HG02885 (cell line): ENCODE measurements around the gene XPO6.

Source experiments
- ATAC-seq: cut with Tn5 transposase; IDR thresholded peaks from one replicate; pipeline ENCODE4 v1.9.1; 2021; ENCODE audit warnings: mild to moderate bottlenecking; ENCODE audit not compliant: unreplicated experiment, poor library complexity

Gene XPO6

GRCh38 chr16:28072087-28072486 is 139.7 kb downstream of the XPO6 start:
- ATAC-seq = no peak

DNA sequence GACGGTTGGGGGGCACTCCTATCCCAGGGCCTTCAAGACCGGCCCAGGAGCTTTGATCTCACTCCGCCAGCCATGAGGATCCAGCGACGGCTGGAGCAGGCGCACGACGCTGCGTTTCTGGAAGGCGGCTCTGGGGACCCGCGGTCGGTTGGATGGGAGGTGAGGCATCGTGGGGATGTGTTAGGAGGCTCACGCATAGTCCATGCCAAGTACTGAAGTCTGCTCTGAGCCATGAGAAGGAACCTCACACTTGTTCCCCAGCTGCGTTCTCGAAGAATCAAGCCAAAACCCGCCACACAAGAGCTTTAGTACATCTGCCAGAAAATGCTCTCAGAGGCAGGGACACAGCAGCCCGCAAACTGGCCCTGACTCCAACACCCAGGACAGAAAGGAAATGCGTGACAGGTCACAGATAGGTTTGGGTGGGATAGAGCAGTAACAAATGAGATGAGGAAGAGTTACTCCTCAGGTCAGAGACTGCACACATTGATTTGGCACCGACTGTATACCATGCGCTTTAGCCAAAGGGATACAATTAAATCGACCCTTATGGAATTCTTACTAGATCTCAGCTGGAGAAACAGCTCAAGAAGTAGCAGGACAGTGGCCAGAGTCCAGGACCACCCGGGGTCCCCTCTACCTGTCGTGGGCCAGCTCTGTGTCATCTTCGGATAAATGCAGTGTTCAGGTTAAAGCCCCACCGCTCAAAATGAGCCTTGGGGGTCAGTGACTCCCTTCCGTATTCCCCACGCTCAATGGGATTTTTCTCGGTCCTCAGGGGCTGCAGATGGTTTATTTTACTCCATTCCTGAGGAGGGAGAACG is 141.6 kb downstream of the XPO6 start:
- no peak for ATAC-seq

DNA sequence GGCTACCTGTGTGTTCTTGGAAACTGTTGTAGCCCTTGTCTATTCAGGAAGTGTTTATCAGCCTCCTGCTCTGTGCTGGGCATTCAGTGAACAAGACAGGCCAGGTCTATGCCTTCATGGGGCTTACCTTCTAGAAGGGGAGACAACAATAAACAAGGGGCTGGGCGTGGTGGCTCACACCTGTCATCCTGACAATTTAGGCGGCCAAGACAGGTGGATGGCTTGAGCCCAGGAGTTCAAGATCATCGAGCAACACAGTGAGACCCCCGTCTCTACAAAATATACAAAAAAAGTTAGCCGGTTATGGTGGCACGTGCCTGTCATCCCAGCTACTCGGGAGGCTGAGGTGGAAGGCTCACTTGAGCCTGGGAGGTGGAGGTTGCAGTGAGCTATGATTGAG is 142.8 kb downstream of the XPO6 start:
- no peak for ATAC-seq

GRCh38 chr16:28067604-28068379 is 144.0 kb downstream of the XPO6 start:
- no peak for ATAC-seq

- no peak for ATAC-seq
Observed at GRCh38 chr16:28064706-28065249, 147.0 kb downstream of the XPO6 start.

DNA sequence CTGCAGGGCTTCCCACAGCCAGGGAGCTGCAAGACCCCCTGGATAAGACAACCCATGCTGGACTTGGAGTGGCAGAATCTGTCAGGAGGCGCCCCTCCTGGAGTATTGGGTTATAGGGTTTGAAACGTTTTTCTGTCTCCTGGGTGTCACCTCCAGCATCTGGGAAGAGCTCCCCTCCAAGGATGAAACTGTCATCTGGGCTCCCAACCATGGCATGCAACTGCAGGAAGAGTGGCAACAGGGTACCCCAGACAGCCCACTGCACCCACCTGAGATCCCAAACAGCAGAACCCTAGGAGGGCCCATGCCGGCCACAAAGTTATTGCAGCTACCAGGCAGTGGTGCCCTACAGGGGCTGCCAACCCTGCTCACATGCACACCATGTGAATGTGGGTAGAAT is 147.6 kb downstream of the XPO6 start:
- ATAC-seq = no peak

DNA sequence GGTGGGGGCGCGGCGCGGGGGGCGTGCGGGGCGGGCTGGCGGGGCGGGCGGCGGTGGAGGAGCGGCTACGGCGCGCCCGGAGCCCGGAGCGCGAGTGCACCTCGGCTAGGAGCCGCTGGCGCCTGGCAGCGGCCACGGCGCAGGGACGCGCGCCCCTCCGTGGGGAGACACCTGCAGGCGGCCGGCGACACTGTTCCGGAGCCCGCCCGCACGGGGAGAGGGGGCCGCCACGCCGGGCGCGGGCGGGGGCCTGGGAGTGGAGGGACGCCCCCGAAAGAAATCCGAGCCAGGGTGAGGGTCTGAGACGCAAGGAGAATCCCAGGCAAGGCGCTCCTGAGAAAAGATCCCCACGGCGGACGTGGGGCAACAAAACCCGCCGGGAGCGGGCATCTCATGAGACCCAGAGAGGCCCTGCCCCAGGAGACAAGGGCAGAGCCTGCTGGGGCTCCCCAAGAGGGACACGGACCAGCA is 148.1 kb downstream of the XPO6 start, which contains the start of gene GSG1L:
Gene GSG1L (minus strand): TSS at position 124 of the 471 bp plus-strand sequence. CDS start 290 bp downstream, outside the sequence.
- no peak for ATAC-seq

DNA sequence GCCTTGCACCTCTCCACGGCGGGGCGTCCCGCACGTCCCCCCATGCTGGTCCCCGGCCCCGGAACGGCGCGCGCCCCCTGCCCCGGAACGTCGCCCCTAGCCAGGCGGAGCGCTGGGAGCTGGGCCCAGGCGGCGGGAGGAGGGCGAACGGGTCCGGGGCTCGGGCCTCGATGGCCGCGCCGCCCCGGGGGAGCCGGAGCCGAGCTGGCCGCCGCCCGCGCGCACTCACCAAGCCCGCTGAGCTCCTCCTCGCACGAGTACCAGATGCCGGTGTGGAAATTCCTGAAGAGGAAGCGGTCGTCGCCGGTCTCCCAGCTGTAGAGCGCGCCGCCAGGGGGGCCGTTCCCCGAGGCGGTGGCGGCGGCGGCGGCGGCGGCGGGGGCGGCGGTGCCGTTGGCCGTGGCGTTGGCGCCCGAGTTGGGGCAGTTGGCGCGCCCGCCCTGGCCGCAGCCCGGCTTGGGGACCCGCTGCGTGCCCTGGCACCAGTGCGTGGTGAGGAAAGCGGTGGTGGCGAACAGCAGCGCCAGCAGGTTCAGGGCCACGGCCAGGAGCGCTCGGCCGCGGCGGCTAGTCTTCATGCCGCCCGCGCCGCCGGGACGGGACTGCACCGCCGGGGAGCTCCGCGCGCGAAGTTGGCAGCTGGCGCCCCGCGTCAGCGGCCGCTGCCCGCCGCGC is 148.8 kb downstream of the XPO6 start:
- ATAC-seq = no peak

GRCh38 chr16:28062261-28062846 is 149.4 kb downstream of the XPO6 start:
- ATAC-seq = no peak

DNA sequence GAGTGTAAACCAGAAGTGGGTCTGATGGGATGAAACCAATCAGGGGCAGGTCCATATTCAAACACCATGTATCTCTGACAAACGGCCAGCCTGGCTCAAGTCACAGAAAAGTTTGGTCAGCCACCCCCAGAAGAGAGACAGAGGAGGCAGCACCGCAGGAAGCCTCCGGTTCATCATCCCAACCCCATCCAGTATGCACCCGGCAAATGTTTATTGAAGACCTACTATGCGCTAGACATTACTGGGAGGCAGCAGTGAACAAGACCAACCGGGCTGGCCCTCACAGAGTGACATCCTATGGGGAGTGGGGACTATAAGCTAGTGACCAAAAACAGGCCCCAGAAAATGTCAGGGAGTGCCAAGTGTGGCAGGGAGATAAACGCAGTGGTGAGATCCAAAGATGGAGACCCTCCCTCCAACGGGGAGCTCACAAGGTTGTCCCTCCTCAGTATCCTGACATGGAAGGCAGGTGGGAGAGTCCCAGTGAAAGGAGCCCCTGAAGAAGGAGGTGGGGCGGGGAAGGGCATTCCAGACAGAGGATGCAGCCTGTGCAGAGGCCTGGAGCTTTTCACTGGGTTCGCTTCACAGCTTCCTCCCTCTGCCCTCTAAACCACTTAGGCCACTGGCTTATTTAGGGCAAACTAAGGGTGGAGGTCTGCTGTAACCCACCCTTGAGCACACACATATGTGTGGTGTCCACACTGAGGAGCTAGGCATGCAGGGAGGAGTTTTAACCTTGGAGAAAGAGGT is 150.2 kb downstream of the XPO6 start:
- ATAC-seq = no peak

- no peak for ATAC-seq
Observed at GRCh38 chr16:28059841-28060575, 151.8 kb downstream of the XPO6 start.

DNA sequence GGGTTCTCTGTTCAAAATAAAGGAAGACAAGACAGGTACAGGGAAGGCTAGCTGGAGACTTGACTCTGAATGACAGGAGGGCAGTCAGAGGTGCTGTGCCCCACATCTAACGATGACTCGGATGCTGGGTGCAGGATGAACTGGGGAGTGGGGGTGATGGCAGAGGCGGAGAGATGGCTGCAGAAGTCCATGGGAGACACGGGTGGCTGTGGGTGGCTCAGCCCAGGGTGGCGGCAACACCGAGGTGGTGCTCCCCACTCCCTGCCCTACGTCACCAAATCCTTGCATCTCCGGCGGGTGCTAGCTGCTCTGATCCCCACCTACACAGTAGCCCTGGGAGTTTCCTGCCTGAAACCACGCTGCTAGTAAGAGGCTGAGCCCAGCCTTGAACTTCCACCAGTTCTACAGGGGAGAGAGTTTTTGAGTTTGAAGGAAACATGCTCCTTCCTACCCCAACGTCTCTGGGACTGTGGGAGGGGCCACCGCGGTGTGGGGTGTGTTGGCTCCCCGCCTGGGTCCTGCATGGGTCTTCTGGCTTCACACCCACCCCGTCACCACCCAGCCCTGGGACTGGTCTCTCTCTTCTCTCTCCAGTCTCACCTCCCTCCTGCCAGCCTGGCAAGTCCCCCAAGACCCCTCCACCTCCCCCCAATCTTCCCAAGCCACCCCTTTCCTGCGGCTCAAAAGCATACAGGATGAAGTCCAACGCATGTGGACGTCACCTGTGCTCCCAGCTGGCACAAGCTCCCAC is 152.8 kb downstream of the XPO6 start:
- ATAC-seq = no peak

DNA sequence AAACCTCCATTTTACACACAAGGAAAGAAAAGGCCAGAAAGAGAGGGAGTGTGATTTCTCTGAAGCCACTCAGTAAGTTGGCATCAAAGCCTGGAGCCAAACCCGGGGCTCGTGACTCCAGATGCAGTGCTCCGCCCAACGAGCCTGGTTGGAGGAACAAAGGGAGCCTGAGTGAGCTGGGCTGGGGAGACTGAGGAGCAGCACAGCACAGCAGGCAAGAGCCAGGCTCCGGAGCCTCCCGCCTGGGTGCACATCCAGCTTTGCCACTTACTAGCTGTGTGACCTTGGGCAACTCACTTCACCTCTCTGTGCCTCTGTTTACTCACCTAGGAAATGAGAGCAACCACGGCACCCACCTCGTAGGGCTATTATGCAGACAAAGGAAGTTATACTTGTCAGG is 153.8 kb downstream of the XPO6 start:
- ATAC-seq = no peak

DNA sequence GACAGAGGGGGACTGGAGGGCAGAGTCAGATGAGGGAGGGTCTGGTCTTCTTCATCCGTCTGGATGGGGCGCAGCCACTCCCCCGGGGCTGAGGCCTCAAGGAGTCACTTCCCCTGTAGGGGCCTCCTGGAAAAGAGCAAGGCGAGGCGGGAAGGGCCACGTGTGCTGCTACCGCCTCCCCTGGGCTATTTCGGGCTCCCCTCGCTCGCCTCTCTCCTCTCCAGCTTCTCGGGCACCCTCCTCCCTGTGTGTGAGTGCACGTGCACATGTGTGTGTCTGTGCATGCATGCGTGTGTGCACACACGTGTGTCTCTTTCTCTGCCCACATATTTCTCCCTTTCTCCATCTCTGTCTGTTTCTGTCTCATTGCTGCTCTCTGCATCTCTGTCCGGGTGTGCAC is 158.3 kb downstream of the XPO6 start:
- no peak for ATAC-seq

DNA sequence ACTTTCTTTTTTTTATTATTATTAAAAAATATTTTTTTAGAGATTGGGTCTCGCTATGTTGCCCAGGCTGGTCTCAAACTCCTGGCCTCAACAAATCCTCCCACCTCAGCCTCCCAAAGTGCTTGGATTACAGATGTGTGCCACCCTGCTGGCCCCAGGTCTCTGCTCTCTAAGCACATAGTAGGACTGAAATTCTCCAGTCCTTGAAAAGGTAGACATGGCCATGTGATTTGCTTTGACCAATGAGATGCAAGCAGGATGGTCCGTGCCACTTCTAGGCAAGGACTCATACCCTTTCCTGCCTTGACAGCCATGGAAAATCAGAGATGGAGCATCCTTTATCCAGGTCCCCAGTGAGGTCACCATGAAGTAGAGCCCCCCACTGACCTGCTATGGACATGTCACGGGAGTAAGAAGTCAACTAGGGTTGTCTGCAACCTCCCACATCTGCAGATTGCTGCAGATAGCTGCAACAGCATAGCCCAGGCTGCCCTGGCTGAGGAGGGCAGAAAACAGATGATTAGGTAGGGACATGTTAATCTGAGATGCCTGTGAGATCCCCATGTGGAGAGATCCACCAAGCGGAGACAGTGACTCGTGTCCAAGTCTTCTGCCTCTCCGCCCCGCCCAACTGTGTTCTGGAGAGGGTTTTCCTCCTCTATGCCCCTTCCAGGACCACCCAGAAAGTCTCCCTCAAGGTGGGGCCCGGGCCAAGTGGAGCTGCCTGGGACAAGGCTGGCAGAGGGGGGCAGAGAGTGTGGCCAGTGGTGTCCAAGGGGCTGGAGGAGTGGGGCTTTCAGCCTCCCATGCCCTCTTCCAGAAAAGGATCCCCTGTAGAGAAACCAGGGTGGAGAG is 159.3 kb downstream of the XPO6 start:
- no peak for ATAC-seq

GRCh38 chr16:28051486-28051885 is 160.3 kb downstream of the XPO6 start:
- ATAC-seq = no peak
